ENCODE results near the gene ZNF467.

GRCh38 chr7:149760538-149760937, 12.8 kb downstream of the ZNF467 start:
- no peak for TF ChIP-seq JUNB (IDR thresholded peaks at IDR 0.05; ENCODE audit: unreplicated experiment)
- TF ChIP-seq, protein P1, sequence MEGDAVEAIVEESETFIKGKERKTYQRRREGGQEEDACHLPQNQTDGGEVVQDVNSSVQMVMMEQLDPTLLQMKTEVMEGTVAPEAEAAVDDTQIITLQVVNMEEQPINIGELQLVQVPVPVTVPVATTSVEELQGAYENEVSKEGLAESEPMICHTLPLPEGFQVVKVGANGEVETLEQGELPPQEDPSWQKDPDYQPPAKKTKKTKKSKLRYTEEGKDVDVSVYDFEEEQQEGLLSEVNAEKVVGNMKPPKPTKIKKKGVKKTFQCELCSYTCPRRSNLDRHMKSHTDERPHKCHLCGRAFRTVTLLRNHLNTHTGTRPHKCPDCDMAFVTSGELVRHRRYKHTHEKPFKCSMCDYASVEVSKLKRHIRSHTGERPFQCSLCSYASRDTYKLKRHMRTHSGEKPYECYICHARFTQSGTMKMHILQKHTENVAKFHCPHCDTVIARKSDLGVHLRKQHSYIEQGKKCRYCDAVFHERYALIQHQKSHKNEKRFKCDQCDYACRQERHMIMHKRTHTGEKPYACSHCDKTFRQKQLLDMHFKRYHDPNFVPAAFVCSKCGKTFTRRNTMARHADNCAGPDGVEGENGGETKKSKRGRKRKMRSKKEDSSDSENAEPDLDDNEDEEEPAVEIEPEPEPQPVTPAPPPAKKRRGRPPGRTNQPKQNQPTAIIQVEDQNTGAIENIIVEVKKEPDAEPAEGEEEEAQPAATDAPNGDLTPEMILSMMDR (conservative IDR thresholded peaks at IDR 0.05; ENCODE audit: low read depth in 2 of 2), result no peak
- no peak for TF ChIP-seq EZH2 (IDR thresholded peaks at IDR 0.05; ENCODE audit: low read depth, unreplicated experiment)
- TF ChIP-seq ETS1 (IDR thresholded peaks at IDR 0.05), result no peak
- TF ChIP-seq POLR2AphosphoS5 (IDR thresholded peaks at IDR 0.05; ENCODE audit: low read depth), result no peak
- TF ChIP-seq, protein P2, sequence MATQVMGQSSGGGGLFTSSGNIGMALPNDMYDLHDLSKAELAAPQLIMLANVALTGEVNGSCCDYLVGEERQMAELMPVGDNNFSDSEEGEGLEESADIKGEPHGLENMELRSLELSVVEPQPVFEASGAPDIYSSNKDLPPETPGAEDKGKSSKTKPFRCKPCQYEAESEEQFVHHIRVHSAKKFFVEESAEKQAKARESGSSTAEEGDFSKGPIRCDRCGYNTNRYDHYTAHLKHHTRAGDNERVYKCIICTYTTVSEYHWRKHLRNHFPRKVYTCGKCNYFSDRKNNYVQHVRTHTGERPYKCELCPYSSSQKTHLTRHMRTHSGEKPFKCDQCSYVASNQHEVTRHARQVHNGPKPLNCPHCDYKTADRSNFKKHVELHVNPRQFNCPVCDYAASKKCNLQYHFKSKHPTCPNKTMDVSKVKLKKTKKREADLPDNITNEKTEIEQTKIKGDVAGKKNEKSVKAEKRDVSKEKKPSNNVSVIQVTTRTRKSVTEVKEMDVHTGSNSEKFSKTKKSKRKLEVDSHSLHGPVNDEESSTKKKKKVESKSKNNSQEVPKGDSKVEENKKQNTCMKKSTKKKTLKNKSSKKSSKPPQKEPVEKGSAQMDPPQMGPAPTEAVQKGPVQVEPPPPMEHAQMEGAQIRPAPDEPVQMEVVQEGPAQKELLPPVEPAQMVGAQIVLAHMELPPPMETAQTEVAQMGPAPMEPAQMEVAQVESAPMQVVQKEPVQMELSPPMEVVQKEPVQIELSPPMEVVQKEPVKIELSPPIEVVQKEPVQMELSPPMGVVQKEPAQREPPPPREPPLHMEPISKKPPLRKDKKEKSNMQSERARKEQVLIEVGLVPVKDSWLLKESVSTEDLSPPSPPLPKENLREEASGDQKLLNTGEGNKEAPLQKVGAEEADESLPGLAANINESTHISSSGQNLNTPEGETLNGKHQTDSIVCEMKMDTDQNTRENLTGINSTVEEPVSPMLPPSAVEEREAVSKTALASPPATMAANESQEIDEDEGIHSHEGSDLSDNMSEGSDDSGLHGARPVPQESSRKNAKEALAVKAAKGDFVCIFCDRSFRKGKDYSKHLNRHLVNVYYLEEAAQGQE (IDR thresholded peaks at IDR 0.05; ENCODE audit: unreplicated experiment), result no peak
- no peak for TF ChIP-seq STAT1 (IDR thresholded peaks at IDR 0.05; ENCODE audit: unreplicated experiment)
